Spleen (tissue), 11 donors: ENCODE measurements around the gene ABHD12. TPM values are rescaled to one million over a fixed set of nuclear protein-coding genes. Genes with fewer than 3 reads are reported as not detected.

Source experiments
- DNase-seq: peaks from one replicate; pipeline ENCODE4 v3.0.0-alpha.2; 2020
- H3K27ac ChIP-seq, 8 donors: fragments of 200-600 bp; sonication (generic) in 7 of 8; 1 replicate in 4 of 8; 2 replicates in 4 of 8; pipeline versions ENCODE4 v1.5.0 to v1.8.0; 2016 to 2021; ENCODE audit warnings: inconsistent platforms in 4 of 8, mild to moderate bottlenecking in 4 of 8, moderate library complexity in 1 of 8
- H3K27me3 ChIP-seq, 7 donors: fragments of 200-600 bp; sonication (generic) in 6 of 7; replicated peaks in 1 of 7; 1 replicate in 4 of 7; 2 replicates in 3 of 7; pipeline versions ENCODE4 v1.5.0 to v1.8.0; 2016 to 2021; ENCODE audit warnings: inconsistent platforms in 3 of 7, mild to moderate bottlenecking in 1 of 7
- H3K36me3 ChIP-seq, 6 donors: fragments of 200-600 bp; sonication (generic) in 5 of 6; 1 replicate in 4 of 6; 2 replicates in 2 of 6; pipeline versions ENCODE4 v1.5.0 to v1.8.0; 2016 to 2021; ENCODE audit warnings: inconsistent platforms in 2 of 6
- H3K4me1 ChIP-seq, 6 donors: fragments of 200-600 bp; sonication (generic) in 5 of 6; 1 replicate in 3 of 6; 2 replicates in 3 of 6; pipeline versions ENCODE4 v1.5.0 to v1.8.0; 2016 to 2021; ENCODE audit warnings: inconsistent platforms in 3 of 6
- H3K4me3 ChIP-seq, 8 donors: fragments of 200-600 bp; sonication (generic) in 7 of 8; 1 replicate in 4 of 8; 2 replicates in 4 of 8; pipeline versions ENCODE4 v1.5.0 to v1.8.0; 2016 to 2021; ENCODE audit warnings: inconsistent platforms in 4 of 8, mild to moderate bottlenecking in 4 of 8, moderate library complexity in 2 of 8
- H3K9me3 ChIP-seq, 8 donors: fragments of 200-600 bp; sonication (generic) in 7 of 8; 1 replicate in 4 of 8; 2 replicates in 4 of 8; pipeline versions ENCODE4 v1.5.0 to v1.8.0; 2016 to 2021; ENCODE audit warnings: inconsistent platforms in 4 of 8
- CTCF ChIP-seq, 11 experiments: fragments of 200-600 bp in 7 of 11; fragments of 450-650 bp in 4 of 11; sonication (generic) in 4 of 11; IDR thresholded peaks in 8 of 11; conservative IDR thresholded peaks in 3 of 11; 1 replicate in 7 of 11; 2 replicates in 4 of 11; pipeline versions ENCODE4 v1.4.0 to v1.8.0; 2016 to 2021; ENCODE audit warnings: antibody characterized with exemption in 11 of 11, inconsistent platforms in 4 of 11, mild to moderate bottlenecking in 1 of 11
- POLR2A ChIP-seq, 3 donors: fragments of 450-650 bp; IDR thresholded peaks; one replicate each; pipeline ENCODE4 v1.5.1; 2017; ENCODE audit warnings: antibody characterized with exemption in 3 of 3, mild to moderate bottlenecking in 1 of 3
- POLR2AphosphoS5 ChIP-seq, 3 donors: sonication (generic); formaldehyde crosslinking; IDR thresholded peaks; one replicate each; pipeline ENCODE4 v1.5.1; 2017; ENCODE audit warnings: antibody characterized with exemption in 3 of 3
- WGBS, 5 donors: extraction: QIAGEN DNeasy Blood & Tissue Kit in 3 of 5; methylation state at CpG; one replicate each; pipeline versions ENCODE4 v1.1.5 to v1.1.7; 2013 to 2018; 5-methylcytosine and 5-hydroxymethylcytosine counted together
- intact Hi-C: fragments of 100-400 bp; cut with DNase I; formaldehyde crosslinking; loops from one replicate; pipeline ENCODE4 v1.15.0; 2023; ENCODE audit warnings: low total_unique reads
- polyA plus RNA-seq, 3 donors: library from polyadenylated mRNA; stranded (reverse); fragments of 200-250 nt; gene quantifications; one replicate each; pipeline ENCODE4 v1.2.1, GENCODE V29; 2013
- total RNA-seq, 7 donors: library from RNA; depleted of rRNA in 3 of 7; stranded (reverse); fragments of >200 nt in 3 of 7; fragmentation: NEBNext Ultra II Directional in 4 of 7; extraction: Animal tissue kit (Norgen Biotek cat#: 25700) in 4 of 7; gene quantifications; one replicate each; pipeline versions ENCODE4 v1.1.0 to v1.2.1, GENCODE V29; 2016 to 2021
- donor health status: healthy with polysubstance abuse.
- donor health status: DM: no; HTN: no; CAD: no; lungs with moderate emphysema.
- donor health status: DM: no; HTN: no; CAD: no.
- donor health status: Bipolar disorder and iron deficiency.
- donor health status: healthy.
- donor health status: DM: no; HTN: no; CAD: no.
- donor health status: DM: yes; HTN: yes; CAD: no.

The ABHD12 gene
- total and polyA plus RNA-seq, 10 donors, result 16.1 to 36.9 (median 25.3) TPM

- TF ChIP-seq POLR2A (IDR thresholded peaks at IDR 0.05) (no peak), POLR2AphosphoS5 (IDR thresholded peaks at IDR 0.05) (no peak), CTCF (IDR thresholded peaks at IDR 0.05 in 8 of 11, conservative IDR thresholded peaks at IDR 0.05 in 3 of 11) (no peak)
- H3K36me3 ChIP-seq, result peaks cover 0 to 54% (median 6%) of the 10 kb centered on the region in 6 donors
- H3K27me3 ChIP-seq, result no peaks in the 10 kb centered on the region
- intact Hi-C loops, result no loop called here
- 83 to 92% (median 88%) methylated on average over 4 of the region's 4 CpGs for WGBS, 5 donors
- H3K27ac ChIP-seq, result peak overlapping the region in 2 of 8 donors; percentile 13 to 54
- H3K4me1 ChIP-seq, result peaks cover 2 to 60% (median 25%) of the 10 kb centered on the region in 6 donors
- no peak overlapping the region for H3K4me3 ChIP-seq
- H3K9me3 ChIP-seq, result no peaks in the 10 kb centered on the region
- no peak for DNase-seq
These were observed 68.6 kb downstream of the ABHD12 start for GRCh38 chr20:25321991-25322390.

GRCh38 chr20:25321262-25321831, 69.3 kb downstream of the ABHD12 start:
- 80 to 84% (median 82%) methylated on average over 5 of the region's 5 CpGs for WGBS, 5 donors
- peaks cover 2 to 64% (median 25%) of the 10 kb centered on the region in 6 donors for H3K4me1 ChIP-seq
- DNase-seq, result peak; percentile 68
- H3K4me3 ChIP-seq, result no peak overlapping the region
- H3K36me3 ChIP-seq, result peaks cover 0 to 60% (median 6%) of the 10 kb centered on the region in 6 donors
- intact Hi-C loops, result no loop called here
- no peaks in the 10 kb centered on the region for H3K27me3 ChIP-seq
- no peaks in the 10 kb centered on the region for H3K9me3 ChIP-seq
- TF ChIP-seq POLR2AphosphoS5 (IDR thresholded peaks at IDR 0.05) (peak in 1 of 3 donors; percentile 13), POLR2A (IDR thresholded peaks at IDR 0.05) (no peak)
- H3K27ac ChIP-seq, result peak overlapping the region in 3 of 8 donors; percentile 13 to 54 (median 35)

- peak; percentile 47 for DNase-seq
- Histone ChIP-seq H3K4me1 (peaks cover 2 to 56% (median 25%) of the 10 kb centered on the region in 6 donors), H3K36me3 (peaks cover 0 to 70% (median 6%) of the 10 kb centered on the region in 6 donors), H3K9me3 (no peaks in the 10 kb centered on the region), H3K27ac (no peak overlapping the region), H3K27me3 (no peaks in the 10 kb centered on the region), H3K4me3 (no peak overlapping the region)
- intact Hi-C loops, result no loop called here
- no peak for TF ChIP-seq CTCF (IDR thresholded peaks at IDR 0.05 in 8 of 11, conservative IDR thresholded peaks at IDR 0.05 in 3 of 11)
- no peak for TF ChIP-seq POLR2AphosphoS5 (IDR thresholded peaks at IDR 0.05)
- no peak for TF ChIP-seq POLR2A (IDR thresholded peaks at IDR 0.05)
- WGBS, 5 donors, result 84 to 94% (median 87%) methylated on average over 8 to 13 of the region's 13 CpGs
These were observed 70.4 kb downstream of the ABHD12 start for GRCh38 chr20:25320035-25320800.

- Histone ChIP-seq H3K9me3 (no peaks in the 10 kb centered on the region), H3K27me3 (no peaks in the 10 kb centered on the region), H3K36me3 (peaks cover 0 to 78% (median 6%) of the 10 kb centered on the region in 6 donors), H3K4me1 (peaks cover 2 to 55% (median 25%) of the 10 kb centered on the region in 6 donors), H3K27ac (peak overlapping the region in 5 of 8 donors; percentile 19 to 72 (median 60)), H3K4me3 (no peak overlapping the region)
- intact Hi-C loops, result loop anchor here (10.0 kb wide), 1 partner anchor 65 kb away; no protein-coding TSS in a partner anchor
- WGBS, 5 donors, result 84 to 93% (median 90%) methylated on average over 11 of the region's 11 CpGs
- no peak for TF ChIP-seq POLR2AphosphoS5 (IDR thresholded peaks at IDR 0.05)
- no peak for TF ChIP-seq CTCF (IDR thresholded peaks at IDR 0.05 in 8 of 11, conservative IDR thresholded peaks at IDR 0.05 in 3 of 11)
- no peak for TF ChIP-seq POLR2A (IDR thresholded peaks at IDR 0.05)
- peak; percentile 74 for DNase-seq
These were observed 71.2 kb downstream of the ABHD12 start for GRCh38 chr20:25319241-25320034.
